Suprapubic skin (tissue), 3 donors: ENCODE results near the gene RAB20.

Source experiments
- CTCF ChIP-seq, 2 donors: fragments of 200-600 bp in 1 of 2; fragments of 450-650 bp in 1 of 2; sonication (generic) in 1 of 2; IDR thresholded peaks; one replicate each; pipeline ENCODE4 v1.5.1; 2016 to 2019; ENCODE audit warnings: antibody characterized with exemption in 2 of 2, mild to moderate bottlenecking in 1 of 2, moderate library complexity in 1 of 2
- POLR2AphosphoS5 ChIP-seq, 3 donors: sonication (generic); formaldehyde crosslinking; IDR thresholded peaks; one replicate each; pipeline ENCODE4 v1.6.1; 2017; ENCODE audit warnings: antibody characterized with exemption in 3 of 3

DNA sequence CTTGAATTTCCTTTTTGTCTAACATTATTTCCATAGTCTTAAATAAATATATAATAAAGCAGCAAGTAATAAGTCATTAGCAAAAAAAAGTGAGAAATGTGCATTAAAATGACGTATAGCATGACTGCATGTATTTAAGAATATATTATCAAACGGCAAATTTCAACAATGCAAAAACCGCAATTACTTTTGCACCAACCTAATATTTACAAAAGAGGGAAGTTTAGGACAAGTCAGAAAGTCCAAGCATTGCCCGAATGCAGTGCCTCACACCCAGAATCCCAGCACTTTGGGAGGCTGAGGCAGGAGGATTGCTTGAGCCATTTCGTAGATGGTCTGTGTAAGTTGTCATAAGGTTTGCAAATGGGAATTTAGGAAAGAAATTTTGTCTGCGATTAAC is 43.6 kb upstream of the RAB20 start:
- no peak for TF ChIP-seq CTCF (IDR thresholded peaks at IDR 0.05)
- TF ChIP-seq POLR2AphosphoS5 (IDR thresholded peaks at IDR 0.05) = no peak
